OCI-LY1 (cell line): Measurements from ENCODE around the gene PTGFRN.

Experiments
- CTCF ChIP-seq: fragments of 200-600 bp; sonication (generic), shearing (Covaris generic); IDR thresholded peaks from 2 replicates; pipeline ENCODE4 v1.5.1; 2017; ENCODE audit warnings: mild to moderate bottlenecking, antibody characterized with exemption, low read length, moderate library complexity, mixed read lengths
- EZH2 ChIP-seq: fragments of 200-600 bp; sonication (generic), shearing (Covaris generic); IDR thresholded peaks from 2 replicates; pipeline ENCODE4 v1.8.0; 2017; ENCODE audit warnings: borderline replicate concordance, mixed run types, mild to moderate bottlenecking, antibody characterized with exemption, low read length, moderate library complexity, mixed read lengths

DNA sequence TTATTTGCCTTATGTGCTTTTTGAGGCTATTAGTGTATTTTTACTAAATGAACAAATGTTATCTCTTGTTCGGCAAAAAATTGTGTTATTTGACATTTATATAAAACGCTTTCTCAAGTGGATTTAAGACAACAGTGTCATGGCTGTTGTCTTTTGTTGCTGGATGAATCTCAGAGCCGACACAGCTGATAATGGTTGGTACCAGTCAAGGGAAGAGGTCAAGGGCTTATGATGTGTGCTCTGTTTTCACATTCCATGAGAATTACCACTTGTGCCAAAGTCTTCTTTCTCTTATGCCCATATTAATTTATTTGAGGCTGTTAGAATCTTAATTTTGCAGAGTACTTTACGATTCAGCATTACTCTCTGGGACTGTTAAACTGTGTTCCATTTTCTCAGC lies 74.0 kb downstream of the PTGFRN start:
- no peak for TF ChIP-seq CTCF
- no peak for TF ChIP-seq EZH2
